GM12873 (cell line): Measurements from ENCODE around the gene CNOT2.

Experiments used
- TF ChIP-seq, protein P1 (sequence below): IDR thresholded peaks from 2 replicates; pipeline ENCODE4 v1.5.1; 2012; ENCODE audit warnings: low read depth, mild to moderate bottlenecking, moderate library complexity, low read length, control low read depth; ENCODE audit not compliant: insufficient read depth; ENCODE audit errors: missing control alignments

Gene CNOT2

DNA sequence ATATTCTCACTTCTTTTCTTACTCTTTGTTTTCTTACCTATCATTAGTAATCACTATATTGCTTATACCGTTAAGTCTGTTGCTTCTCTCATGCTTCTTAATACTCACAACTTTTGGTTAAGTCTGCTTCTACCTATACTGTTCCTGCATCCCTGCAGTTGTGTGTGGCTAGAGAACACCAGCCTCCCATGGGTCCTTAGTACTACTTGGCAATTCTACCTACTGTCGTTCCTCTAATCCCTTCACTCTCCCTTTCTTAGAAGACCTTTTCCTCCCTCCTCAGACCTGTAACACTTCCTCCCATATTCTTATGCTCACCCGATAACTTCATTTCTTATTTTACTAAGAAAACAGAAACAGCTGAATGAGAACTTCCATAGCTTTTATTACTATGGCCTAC lies 29.3 kb downstream of the CNOT2 start:
- TF ChIP-seq, protein P1, sequence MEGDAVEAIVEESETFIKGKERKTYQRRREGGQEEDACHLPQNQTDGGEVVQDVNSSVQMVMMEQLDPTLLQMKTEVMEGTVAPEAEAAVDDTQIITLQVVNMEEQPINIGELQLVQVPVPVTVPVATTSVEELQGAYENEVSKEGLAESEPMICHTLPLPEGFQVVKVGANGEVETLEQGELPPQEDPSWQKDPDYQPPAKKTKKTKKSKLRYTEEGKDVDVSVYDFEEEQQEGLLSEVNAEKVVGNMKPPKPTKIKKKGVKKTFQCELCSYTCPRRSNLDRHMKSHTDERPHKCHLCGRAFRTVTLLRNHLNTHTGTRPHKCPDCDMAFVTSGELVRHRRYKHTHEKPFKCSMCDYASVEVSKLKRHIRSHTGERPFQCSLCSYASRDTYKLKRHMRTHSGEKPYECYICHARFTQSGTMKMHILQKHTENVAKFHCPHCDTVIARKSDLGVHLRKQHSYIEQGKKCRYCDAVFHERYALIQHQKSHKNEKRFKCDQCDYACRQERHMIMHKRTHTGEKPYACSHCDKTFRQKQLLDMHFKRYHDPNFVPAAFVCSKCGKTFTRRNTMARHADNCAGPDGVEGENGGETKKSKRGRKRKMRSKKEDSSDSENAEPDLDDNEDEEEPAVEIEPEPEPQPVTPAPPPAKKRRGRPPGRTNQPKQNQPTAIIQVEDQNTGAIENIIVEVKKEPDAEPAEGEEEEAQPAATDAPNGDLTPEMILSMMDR, result no peak

DNA sequence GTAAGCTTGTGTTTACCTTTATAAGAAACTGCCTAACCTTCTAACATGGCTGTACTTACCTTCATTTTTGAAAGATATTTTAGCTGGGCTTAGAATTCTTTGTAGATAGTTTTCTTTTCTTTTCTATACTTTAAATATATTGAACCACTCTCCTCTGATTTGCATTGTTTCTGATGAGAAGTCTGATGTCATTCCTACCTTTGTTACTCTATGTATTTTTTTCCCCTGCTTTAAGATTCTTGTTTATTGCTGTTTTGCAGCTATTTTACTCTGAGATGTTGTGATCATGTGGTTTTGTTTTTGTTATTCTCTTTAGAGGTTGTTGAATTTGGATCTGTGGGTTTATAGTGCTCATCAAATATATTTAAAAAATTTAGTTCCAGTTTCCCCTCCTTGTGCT lies 31.8 kb downstream of the CNOT2 start:
- TF ChIP-seq, protein P1, result no peak

DNA sequence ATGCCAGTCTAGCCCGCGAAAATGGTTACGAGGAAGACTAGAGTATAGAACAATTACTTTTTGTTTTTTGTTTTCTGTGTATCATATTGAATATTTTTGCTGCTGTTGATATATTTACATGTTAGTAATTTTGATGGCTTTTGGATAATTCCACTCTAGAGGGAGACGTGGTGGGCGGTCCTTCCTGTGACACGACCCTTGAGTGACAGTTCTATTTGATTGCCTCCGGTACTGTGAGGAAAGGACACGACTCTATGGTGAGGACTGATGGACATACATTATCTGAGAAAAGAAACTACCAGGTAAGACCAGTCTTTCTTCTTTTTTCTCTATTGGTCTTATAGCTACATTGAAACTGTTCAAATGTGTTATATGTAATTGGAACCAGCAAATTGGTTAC lies 34.7 kb downstream of the CNOT2 start:
- TF ChIP-seq, protein P1, result no peak

DNA sequence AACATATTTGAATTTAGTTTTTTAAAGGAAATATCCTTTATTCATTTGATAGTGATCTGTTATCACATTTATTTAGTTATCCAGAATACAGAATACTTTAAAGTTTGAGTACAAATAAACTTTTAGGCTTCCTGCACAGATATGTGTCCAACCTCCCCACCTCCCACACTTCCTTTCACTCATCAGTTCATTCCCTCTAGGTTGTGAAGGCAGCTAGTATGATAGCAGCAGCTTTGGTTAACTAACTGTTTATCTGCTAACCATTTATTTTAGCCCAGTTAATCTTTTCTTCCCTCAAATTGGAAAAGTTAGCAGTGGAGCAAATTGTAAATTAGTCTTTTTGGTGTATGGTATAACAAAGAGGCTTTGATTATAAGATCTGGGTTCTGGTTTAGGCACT lies 35.7 kb downstream of the CNOT2 start:
- TF ChIP-seq, protein P1, result no peak

DNA sequence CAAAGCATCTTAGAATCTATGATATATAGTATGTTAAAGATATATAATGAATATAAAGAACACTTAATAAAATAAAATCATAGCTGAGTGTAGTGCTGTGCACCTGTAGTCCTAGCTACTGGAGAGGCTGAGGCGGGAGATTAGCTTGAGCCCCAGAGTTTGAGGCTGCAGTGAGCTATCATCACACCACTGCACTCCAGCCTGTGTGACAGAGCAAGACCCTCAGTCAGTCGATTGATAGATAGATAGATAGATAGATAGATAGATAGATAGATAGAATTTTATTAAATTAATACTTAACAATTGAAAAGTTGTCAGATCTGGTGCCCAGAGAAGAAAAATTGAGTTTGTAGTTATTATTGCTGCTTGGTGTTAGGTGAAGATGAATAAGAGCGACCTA lies 40.0 kb downstream of the CNOT2 start:
- TF ChIP-seq, protein P1, result no peak

DNA sequence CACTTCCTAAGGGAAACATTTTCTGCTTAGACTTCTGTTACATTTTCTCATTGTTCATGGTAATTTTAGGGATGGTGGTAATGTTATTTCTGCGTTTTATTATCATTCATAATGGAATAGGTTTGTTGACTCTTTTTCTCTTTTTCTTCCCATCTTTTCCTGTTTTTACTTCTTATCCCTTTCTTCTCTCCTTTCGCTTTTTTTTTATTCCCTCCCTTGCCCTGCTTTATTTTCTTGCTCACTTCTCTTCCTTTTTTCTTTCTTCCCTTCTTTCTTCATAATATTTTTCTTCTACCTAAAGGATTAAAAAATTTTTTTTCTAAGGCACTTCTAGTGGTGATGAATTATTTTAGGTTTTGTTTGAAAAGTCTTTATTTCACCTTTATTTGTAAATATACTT lies 45.6 kb downstream of the CNOT2 start:
- TF ChIP-seq, protein P1, result no peak

DNA sequence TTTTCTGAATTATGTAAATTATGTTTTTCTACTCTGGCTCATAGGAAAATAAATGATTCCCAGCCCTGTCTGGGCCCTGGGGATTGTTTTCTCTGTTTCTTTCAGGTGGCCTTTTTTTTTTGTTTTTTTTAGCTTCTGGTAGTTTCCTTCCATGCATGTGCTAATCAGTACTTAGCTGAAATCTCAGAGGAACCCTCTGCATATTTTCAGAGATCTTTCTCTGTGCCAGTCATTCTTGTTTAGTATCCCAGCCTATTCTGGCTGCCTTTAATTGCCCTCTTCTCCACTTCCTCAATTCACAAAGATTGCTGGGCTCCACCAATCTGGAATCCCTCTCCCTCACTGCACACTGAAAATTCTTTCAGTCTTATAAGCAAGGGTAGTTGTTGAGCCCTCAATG lies 46.9 kb downstream of the CNOT2 start:
- TF ChIP-seq, protein P1, result no peak
